Endothelial cell of hepatic sinusoid (primary cell): Measurements from ENCODE around the gene CCDC120.

ENCODE experiments used
- in situ Hi-C: cut with HindIII; loops from 2 replicates; pipeline ENCODE4 v1.10.0; 2017; ENCODE audit warnings: low sequenced_read_pairs

The CCDC120 gene, protein sequence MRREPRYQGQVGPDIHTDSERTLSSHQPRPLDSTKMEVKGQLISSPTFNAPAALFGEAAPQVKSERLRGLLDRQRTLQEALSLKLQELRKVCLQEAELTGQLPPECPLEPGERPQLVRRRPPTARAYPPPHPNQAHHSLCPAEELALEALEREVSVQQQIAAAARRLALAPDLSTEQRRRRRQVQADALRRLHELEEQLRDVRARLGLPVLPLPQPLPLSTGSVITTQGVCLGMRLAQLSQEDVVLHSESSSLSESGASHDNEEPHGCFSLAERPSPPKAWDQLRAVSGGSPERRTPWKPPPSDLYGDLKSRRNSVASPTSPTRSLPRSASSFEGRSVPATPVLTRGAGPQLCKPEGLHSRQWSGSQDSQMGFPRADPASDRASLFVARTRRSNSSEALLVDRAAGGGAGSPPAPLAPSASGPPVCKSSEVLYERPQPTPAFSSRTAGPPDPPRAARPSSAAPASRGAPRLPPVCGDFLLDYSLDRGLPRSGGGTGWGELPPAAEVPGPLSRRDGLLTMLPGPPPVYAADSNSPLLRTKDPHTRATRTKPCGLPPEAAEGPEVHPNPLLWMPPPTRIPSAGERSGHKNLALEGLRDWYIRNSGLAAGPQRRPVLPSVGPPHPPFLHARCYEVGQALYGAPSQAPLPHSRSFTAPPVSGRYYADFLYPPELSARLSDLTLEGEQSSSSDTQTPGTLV

DNA sequence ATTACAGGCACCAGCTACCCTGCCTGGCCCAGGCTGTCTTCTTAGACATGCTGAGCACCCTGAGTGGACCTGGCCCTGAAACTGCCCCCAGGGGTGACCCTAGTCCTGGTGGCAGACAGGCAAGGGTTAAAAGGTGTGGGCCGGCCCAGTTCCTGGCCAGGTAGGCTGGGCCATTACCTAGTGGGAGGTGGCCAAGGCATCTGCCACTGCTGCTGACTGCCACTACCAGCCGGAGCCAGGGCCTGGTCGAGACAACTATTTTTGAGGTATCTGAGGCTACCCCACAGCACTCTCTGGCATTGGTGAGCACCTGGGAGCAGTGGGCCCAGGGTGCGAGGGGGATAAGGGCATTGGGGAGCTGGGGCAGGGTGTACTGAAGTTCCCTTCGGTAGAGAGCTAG, at the start of gene CCDC120:
TSS of gene CCDC120 (plus strand) at position 206 of the 400 bp plus-strand sequence. CDS start 3,043 bp downstream, outside the sequence.
- in situ Hi-C loops, result no loop called here

DNA sequence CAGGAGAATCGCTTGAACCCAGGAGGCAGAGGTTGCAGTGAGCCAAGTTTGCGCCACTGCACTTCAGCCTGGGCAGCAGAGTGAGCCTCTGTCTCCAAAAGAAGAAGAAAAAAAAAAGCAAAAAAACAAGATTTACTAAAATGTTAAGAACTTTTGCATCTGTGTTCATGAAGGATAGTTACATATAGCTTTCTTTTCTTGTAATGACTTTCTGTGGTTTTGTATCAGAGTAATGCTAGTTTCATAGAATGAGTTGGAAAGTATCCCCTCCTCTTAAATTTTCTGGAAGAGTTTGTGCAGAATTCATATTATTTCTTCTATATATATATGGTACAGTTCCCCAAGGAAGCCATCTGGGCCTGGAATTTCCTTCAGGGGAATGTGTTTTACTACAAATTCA, 39.7 kb upstream of the CCDC120 start:
- in situ Hi-C loops, result no loop called here

DNA sequence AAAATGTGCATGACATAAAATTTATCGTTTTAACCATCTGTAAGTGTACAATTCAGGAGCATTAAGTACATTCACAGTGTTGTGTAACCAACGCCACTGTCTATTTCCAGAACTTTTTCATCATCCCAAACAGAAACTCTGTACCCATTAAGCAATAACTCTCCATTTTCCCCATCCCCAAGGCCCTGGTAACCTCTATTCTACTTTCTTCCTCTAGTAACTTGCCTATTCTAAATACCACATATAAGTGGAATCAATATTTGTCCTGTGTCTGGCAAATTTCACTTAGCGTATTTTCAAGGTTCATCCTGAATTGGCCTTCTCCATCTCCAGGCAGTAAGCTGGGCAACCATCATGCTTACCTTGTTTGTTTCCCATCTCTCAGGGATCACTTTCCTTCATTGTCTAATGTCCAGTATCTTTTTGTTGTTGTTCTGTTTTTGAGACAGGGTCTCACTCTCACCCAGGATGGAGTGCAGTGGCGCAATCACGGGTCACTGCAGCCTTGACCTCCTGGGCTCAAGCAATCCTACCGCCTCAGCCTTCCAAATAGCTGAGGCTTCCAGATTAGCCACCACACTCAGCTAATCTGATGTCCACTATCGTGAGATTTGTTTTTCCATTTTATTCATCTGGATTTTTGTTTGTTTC, 39.1 kb upstream of the CCDC120 start:
- in situ Hi-C loops, result no loop called here

DNA sequence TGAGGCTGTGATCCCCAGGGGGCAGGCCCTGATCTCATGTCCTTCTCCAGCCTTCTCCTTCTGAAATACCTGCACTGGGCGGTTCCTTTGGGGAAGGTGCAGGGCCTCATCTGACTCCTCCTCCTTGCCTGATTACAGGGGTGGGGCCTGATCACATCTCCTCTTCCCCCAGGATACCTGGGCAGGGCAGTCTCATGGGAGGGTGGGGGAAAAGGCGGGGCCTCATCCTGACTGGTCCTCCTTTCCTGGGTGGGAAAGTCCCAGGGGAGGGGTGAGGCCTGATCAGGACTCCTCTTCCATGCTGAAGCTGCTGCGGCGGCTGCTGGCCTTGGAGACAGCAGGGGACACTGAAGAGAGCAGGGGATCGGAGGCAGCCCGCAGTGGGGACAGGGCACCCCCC, 28.9 kb upstream of the CCDC120 start:
- in situ Hi-C loops, result no loop called here

DNA sequence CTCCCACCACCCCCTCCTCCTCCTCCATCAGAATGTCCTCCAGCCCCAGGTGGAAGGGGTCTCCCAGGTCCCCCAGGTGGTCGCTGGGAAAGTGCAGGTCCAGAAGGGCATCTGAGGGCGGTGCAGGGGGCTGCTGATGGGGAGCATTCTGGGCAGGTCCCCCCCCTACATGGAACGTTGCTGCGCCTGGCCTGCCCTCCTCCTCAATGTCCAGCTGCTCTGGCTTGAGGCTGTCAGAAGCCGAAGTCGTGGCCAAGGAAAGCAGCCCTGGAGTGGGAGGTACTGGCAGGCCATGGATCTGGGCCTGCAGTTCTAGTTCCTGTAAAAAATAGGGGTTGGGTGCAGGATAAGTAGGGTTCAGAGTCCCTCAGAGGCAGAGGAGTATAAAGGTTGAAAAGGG, 28.5 kb upstream of the CCDC120 start:
- in situ Hi-C loops, result no loop called here

DNA sequence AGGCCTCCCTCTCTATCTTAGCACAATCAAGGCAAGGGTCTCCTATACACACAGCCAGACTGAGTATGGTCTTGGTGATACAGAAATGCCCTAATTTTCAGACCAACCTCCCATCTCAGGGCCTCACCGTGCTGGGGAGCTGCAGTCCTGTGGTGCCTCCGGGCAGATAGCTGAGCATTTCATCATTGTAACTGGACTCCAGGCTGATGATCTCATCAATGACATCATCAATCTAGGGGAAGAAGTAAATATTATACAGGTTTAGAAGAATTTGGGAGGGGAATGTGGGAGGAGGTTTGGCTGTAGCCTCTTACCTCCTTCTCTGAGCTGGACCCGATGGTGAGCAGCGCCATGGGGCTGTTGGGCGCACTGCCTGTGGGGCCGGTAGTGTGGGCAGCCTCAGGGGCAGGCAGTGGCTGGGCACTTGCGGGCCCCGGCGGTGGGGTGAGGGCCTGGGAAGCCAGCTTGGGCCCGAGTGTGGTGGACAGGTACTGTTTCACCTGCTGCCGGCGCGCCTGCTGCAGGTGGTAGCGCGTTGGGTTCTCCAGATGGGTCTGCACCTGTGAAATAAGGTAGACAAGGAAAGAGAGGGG, 20.8 kb upstream of the CCDC120 start:
- in situ Hi-C loops, result no loop called here

DNA sequence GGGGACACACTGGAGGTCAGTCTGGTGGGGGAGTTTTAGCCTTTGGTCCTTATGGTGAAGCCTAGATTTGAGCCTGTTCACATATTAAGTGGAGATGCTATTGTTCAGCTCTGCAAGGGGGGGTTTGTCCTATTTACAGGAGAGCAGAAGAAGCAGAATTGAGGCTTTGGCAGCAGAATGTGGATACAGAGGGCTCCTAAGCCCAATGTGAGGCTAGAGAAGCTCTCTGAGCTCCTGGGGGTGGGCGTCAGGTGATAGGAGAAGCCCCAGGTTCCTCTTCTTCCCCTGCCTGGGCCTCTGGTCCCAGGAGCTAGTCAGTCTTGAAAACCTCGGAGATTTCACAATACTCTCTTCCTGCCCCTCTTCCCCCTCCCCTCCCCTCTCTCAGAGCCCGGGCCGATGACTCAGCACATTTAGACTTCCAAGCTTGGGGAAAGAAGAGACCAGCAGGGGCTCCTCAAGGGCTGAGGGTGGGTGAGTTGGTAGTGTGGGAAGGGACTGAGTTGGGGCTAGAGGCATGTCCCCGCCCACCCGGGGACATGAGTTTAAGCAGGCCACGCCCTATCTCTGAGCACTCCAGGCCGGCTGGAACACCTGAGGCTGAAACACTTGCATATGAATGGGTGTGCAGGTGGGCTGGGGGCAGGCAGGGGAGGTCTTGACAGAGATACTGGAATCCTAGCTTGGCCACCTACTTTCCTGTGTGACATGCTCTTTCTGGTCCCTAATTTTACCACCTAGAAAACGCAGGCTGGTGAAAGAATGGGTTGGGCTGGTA, 19.0 kb upstream of the CCDC120 start:
- in situ Hi-C loops, result no loop called here

DNA sequence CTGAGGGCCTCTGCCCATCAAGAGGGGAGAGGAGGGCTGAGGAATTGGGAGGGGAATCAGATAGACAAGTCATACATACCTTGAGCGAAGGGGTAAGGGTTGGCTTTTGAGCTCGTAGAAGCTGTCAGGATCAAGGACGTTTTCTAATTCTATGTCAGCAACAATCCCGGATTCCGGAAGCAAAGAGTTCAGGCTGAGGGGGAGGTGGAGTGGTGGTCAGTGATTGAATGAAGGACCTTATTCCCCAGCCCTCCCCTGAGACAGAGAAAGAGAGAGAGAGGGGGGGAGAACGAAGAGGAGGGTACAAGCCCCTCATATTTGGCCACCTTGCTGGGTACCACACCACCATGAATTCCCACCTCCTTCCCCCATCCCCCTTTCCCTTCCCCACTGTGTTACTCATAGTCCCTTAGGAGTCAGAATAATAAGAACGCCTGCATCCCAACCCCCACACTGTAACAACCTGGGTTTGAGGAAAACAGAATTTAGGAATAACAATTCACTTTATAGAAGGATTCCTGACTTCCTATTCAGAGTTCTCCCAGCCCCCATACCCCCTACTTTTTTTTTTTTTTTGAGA, 18.3 kb upstream of the CCDC120 start:
- in situ Hi-C loops, result no loop called here

DNA sequence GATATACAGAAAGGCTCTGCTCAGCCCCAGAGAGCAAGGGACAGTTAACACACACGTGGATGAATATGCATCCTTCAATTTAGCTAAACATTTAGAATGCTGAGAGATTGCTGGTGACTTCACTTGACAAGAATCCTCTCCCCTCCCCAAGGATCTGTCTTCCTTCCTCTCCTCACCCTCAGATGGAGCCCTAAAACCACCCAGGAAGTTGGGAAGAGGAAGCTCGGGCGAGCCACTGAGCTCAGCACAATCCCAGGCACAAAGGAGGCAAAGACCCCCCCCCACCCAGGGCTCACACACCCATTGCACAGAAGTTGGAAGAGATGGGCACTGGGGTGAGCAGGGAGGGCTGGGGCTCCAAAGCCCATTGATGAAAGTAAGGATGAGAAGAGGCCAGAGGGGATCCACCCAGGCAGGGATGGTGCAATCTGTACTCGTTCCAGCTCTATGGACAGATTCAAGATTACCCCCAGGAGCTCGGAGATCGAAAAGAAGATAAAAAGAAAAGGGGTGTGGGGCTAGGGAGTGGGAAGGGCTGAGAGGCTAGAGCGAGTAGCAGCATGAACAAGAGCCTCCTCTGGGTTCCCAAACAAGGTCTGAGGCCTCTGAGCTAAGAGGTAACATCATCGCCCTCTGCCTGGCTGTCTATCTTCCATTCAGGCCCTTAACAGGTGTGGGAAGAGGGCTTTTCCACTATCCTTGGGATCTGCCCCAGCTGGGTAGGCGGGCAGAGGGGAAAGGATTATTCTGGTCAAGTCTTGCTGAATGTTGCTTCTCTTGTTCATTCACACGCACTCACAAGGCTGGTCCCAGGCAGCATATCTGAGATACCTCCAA, 16.8 kb upstream of the CCDC120 start:
- in situ Hi-C loops, result no loop called here

DNA sequence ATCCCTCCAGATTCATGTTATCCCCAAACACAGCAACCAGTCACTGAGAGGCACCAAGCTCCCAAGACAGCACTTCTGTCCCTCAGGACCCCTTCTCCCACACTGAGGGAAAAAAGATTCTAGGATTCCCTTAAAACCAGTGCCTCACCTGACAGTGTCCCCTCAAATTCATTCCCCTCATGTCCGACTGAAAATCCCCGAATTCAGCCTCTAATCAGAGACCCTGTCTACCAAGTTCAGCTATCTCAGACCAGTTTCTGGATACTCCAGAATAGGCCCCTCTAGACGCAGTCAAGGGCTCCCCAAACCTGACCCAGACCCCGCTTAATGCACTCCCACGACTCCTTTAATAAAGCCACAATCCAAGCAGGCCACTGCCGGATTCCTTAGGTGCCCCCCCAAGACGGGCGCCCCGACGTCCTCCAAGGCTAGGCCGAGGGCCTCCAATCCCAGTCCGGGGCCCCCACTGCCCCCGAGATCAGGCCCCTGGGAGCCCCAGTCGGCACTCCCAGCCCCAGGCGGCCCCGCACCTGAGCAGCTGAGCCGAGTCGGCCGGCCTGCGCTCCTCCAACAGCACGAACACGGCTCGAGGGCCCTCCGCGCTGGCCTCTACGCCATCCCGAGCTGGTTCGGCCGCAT, 16.1 kb upstream of the CCDC120 start:
- in situ Hi-C loops, result no loop called here

DNA sequence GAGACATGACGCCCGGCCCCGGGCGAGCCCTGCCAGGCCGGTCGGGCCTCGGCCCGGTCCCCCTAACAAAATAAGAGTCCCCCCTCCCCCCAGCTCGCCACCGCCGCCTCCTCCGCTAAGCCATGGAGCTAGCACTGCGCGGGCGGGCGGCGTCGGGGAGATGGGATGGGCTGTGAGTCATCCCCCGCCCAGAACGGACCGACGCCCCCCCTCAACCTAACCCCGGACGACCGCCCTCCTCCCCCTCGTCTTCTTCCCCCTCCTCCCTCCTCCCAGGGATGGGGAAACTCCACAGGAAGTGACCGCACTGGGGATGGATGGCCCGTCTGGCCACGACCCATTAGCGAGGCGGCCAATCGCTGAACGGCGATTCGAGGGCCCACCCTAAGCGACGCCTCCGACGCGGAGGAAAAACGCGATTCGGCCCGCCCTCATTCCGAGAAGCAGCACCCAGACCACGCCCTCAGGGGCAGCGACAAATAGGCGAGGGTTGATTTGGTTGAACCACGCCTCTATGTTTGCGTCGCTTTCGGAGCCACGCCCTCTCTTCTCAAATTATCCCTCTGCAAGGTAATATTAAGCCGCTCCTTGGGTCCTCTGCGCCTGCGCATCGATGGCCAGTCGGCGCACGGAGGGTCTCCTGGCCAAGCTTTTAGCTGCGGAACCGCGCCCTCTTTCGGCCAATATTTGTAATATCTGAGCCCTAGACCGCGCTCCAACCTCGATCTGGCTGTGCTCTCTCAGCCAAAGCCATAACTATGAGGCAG, 15.4 kb upstream of the CCDC120 start, which contains the start of gene TFE3:
TSS of gene TFE3 (minus strand) at position 138 of the 767 bp plus-strand sequence. CDS start at position 7, 131 bp downstream.
- in situ Hi-C loops, result no loop called here

DNA sequence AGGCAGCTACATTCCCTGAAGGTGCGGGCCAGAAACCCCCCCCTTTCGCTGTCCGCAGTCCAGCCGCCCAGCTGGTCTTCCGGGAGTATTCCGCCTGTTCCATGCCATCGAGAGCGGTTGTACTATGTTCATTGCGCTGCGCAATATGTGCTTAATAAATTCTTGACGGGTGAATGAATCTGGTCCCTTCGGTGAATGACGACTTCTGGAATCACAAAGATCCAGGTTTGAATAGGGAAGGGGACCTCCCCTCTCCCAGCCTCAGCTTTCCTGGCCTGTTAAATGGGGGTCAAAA, 14.9 kb upstream of the CCDC120 start:
- in situ Hi-C loops, result no loop called here

DNA sequence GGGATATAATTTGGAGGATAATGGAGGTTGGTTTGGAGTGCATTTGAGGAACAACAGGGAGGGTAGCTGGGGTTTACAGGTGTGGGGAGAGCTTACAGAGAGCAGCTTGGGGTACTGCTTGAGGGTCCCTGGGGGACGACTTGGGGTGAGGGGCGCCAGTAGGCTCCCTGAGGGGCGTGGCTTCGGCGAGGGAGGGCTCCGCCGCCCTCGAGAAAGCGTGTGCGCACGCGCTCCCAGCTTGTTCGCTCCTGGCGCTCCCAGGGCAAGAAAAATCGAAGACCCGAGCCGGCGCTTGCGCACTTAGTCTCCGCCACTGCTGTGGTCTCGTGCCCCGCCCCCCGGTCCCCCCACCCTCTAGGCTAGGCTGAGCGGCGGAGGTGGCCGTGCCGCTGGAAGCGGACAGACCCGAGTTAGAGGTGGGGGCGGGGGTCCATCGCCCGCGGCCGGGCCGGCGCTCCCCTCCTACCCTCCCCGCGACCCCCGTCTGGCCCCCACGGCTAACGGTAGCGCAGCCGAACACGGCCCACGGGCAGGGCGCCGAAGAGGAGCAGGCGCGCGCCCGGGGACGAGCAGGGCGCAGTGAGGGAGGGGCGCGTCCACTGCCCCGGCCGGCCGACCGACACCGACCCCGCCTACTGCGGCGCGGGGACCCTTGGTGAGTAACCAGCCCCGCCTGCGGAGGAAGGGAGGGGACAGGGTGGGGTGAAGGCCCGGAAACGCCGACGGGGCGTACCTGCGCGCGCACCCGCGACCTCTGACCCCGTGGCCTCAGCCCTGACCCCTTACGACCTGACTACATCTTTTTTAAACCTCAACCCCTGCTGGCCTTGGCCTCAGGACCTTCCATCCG, 5.4 kb upstream of the CCDC120 start:
- in situ Hi-C loops, result no loop called here

DNA sequence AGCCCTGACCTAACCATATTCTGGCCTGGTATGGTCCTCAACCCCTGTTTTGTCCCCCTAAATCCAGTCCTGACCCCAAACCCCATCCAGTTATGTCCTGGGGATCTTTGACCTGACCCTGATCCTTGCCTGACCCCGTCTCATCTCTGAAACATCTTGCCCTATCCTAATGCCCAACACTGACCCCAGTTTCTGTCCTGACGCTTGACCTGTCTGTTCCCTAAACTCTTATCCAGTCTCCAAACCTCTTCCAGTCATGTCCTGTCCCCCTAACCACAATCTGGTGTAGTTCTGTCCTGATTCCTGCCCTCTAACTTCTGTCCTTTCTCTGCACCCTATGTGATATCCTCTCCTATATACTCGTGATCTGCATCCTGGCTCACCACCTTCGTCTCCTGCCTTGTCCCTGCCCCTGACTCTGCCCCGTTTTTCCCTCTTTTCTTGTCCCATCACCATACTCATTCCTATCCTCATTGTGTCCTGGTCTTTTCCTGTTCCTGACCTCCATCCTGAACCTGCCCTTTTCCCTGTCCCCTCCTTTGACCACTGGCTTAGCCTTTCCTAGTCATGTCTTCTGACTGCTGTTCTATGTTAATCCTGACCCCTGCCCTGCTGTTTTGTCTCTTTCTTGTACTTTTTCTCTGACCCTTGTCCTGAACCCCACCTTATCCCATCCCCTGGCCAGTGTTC, 4.6 kb upstream of the CCDC120 start:
- in situ Hi-C loops, result no loop called here

DNA sequence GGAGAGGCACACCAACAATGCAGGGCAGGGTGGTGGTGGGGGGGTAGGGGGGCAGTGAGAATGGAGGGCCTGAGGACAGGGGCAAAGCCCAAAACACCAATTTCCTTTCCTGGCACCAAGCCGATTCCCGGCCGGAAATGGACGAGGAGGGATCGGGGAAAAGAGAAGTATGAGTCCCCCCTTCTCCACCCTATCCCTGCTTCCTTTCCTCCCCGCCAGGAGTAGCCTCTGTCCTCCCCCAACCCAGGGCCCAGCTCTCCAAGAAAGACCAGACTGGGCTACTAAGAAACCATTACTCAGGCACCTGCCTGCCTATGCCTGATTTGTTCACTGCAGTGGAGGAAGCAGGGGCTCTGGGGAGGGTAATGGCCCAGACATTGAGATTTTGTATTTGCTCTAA, 402 bp downstream of the CCDC120 start:
- in situ Hi-C loops, result no loop called here

DNA sequence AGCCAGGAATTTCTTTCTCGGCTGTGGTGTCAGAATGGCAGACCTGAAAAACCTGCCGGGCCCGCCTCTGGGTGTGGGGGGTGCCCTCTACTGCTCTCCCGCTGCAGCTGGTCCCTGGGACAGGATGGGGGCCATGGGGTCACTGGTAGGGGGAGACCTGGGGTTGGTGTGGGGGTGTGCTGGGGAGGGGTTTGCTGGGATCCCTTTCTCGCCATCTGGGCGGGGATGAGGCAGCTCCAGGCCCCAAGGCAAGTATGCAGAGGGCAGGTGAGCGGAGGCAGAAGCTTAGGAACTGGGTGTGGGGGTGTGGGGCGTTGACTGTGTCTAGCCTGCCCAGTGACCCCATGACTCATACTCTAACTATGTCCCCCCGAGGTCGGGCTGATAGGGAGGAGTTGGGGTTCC, 884 bp downstream of the CCDC120 start:
- in situ Hi-C loops, result no loop called here

DNA sequence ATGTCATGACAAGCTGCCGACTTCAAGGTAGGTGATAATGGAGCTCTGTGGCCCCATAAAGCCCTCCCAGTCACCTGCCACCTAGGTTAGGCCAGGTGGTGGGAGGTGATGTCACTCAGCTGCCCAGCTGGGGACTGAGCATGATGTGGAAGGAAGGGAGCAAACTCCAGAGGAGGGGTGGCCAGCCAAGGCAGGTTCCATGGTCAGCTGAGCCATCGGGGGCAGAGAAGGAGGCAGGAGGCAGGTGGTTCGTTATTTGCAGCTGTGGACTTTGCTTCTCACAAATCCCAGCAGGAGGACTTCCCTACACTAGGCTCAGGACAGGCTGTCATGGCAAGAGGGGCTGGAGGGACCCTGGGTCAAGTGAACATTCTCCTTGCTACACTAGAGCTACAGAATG, 2.1 kb downstream of the CCDC120 start:
- in situ Hi-C loops, result no loop called here
